DND-41 (cell line): ENCODE results near the gene CEP70.

Experiments used
- ATAC-seq: fragments of 200-7000 bp; cut with Tn5 transposase; 3 replicates; pipeline ENCODE4 v1.9.1; 2021; ENCODE audit warnings: low read depth; ENCODE audit not compliant: insufficient read depth
- DNase-seq: peaks from one replicate; pipeline ENCODE4 v3.0.0-alpha.2; 2020
- H2AFZ ChIP-seq: 2 replicates; pipeline ENCODE4 v1.6.0; 2012; ENCODE audit warnings: low read depth, low read length
- H3K27ac ChIP-seq: 2 replicates; pipeline ENCODE4 v1.5.1; 2012; ENCODE audit warnings: low read length, inconsistent platforms
- H3K27me3 ChIP-seq: fragments of 200-600 bp; sonication (generic); 2 replicates; pipeline ENCODE4 v1.6.0; 2012; ENCODE audit warnings: low read length, mild to moderate bottlenecking, inconsistent platforms; ENCODE audit not compliant: insufficient read depth, poor library complexity
- H3K36me3 ChIP-seq: 2 replicates; pipeline ENCODE4 v1.5.1; 2012; ENCODE audit warnings: low read length, inconsistent platforms; ENCODE audit not compliant: insufficient read depth
- H3K4me1 ChIP-seq: 2 replicates; pipeline ENCODE4 v1.5.1; 2012; ENCODE audit warnings: mild to moderate bottlenecking, low read length; ENCODE audit not compliant: insufficient read depth
- H3K4me2 ChIP-seq: 2 replicates; pipeline ENCODE4 v1.6.0; 2012; ENCODE audit warnings: mild to moderate bottlenecking, moderate library complexity, low read length, inconsistent platforms; ENCODE audit not compliant: insufficient read depth
- H3K4me3 ChIP-seq, 2 experiments: fragments of 200-600 bp in 1 of 2; shearing (Covaris generic) in 1 of 2; 2 replicates each; pipeline ENCODE4 v1.5.1; 2012 to 2016; ENCODE audit warnings: inconsistent platforms in 2 of 2, low read length in 2 of 2, mild to moderate bottlenecking in 2 of 2, low read depth in 1 of 2, moderate library complexity in 1 of 2
- H3K79me2 ChIP-seq: 2 replicates; pipeline ENCODE4 v1.6.0; 2012; ENCODE audit warnings: low read length, inconsistent platforms; ENCODE audit not compliant: insufficient read depth
- H3K9ac ChIP-seq: 2 replicates; pipeline ENCODE4 v1.6.0; 2012; ENCODE audit warnings: low read depth, mild to moderate bottlenecking, inconsistent platforms, low read length, moderate library complexity
- H3K9me3 ChIP-seq: 2 replicates; pipeline ENCODE4 v1.5.1; 2012; ENCODE audit warnings: low read length, moderate library complexity, mild to moderate bottlenecking, inconsistent platforms; ENCODE audit not compliant: insufficient read depth, severe bottlenecking
- H4K20me1 ChIP-seq: 2 replicates; pipeline ENCODE4 v1.6.0; 2012; ENCODE audit warnings: low read length; ENCODE audit not compliant: insufficient read depth
- EZH2 ChIP-seq: IDR thresholded peaks from 3 replicates; pipeline ENCODE4 v1.6.1; 2012; ENCODE audit warnings: borderline replicate concordance, low read depth, mild to moderate bottlenecking, moderate library complexity, low read length, inconsistent platforms; ENCODE audit not compliant: severe bottlenecking
- TF ChIP-seq, protein P1 (sequence below): IDR thresholded peaks from 2 replicates; pipeline ENCODE4 v1.5.1; 2012; ENCODE audit warnings: borderline replicate concordance, low read length, moderate library complexity, mild to moderate bottlenecking; ENCODE audit not compliant: poor library complexity, severe bottlenecking; ENCODE audit errors: extremely low read depth

The CEP70 gene

DNA sequence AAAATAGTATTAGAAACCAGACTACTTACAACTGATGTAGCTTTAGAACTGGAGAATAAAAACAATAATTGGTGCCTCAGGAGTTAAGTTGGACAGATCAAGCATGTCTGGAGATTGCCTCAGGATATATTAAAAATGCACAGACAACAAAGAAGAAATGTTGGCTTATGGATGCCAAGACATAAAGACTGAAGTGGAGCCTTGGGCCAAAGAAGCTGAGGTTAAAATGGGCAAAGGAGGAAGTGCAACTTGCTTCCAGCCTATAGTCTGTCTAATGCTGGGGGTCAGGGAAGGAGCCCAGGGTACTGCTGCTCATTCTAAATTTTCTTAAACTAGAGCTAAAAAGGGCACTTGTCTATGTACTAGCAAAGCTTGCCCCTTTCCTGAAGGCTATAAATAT lies 82.1 kb downstream of the CEP70 start:
- H3K27ac ChIP-seq = no peak overlapping the region
- H3K79me2 ChIP-seq = no peaks in the 10 kb centered on the region
- H3K36me3 ChIP-seq = peaks cover 8% of the 10 kb centered on the region; the same call in 1 of the 2 replicates
- TF ChIP-seq, protein P1, sequence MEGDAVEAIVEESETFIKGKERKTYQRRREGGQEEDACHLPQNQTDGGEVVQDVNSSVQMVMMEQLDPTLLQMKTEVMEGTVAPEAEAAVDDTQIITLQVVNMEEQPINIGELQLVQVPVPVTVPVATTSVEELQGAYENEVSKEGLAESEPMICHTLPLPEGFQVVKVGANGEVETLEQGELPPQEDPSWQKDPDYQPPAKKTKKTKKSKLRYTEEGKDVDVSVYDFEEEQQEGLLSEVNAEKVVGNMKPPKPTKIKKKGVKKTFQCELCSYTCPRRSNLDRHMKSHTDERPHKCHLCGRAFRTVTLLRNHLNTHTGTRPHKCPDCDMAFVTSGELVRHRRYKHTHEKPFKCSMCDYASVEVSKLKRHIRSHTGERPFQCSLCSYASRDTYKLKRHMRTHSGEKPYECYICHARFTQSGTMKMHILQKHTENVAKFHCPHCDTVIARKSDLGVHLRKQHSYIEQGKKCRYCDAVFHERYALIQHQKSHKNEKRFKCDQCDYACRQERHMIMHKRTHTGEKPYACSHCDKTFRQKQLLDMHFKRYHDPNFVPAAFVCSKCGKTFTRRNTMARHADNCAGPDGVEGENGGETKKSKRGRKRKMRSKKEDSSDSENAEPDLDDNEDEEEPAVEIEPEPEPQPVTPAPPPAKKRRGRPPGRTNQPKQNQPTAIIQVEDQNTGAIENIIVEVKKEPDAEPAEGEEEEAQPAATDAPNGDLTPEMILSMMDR = no peak
- no peak for TF ChIP-seq EZH2
- H3K9ac ChIP-seq = no peak overlapping the region
- ATAC-seq = no peak
- H3K27me3 ChIP-seq = no peaks in the 10 kb centered on the region
- no peak for DNase-seq
- no peak overlapping the region for H3K4me2 ChIP-seq
- no peaks in the 10 kb centered on the region for H4K20me1 ChIP-seq
- no peaks in the 10 kb centered on the region for H3K4me1 ChIP-seq
- no peak overlapping the region for H3K4me3 ChIP-seq
- H2AFZ ChIP-seq = no peak overlapping the region
- no peaks in the 10 kb centered on the region for H3K9me3 ChIP-seq

- Histone ChIP-seq H3K27me3 (no peaks in the 10 kb centered on the region), H3K4me2 (no peak overlapping the region), H3K4me1 (no peaks in the 10 kb centered on the region), H3K9me3 (no peaks in the 10 kb centered on the region), H3K27ac (no peak overlapping the region), H3K4me3 (no peak overlapping the region), H3K36me3 (peaks cover 9% of the 10 kb centered on the region; the same call in 1 of the 2 replicates), H4K20me1 (no peaks in the 10 kb centered on the region), H2AFZ (no peak overlapping the region), H3K9ac (no peak overlapping the region), H3K79me2 (no peaks in the 10 kb centered on the region)
- DNase-seq = no peak
- no peak for TF ChIP-seq EZH2
- TF ChIP-seq, protein P1 = no peak
- ATAC-seq = no peak
Observed at GRCh38 chr3:138509586-138509985, 84.5 kb downstream of the CEP70 start.

- Histone ChIP-seq H3K27ac (no peak overlapping the region), H3K79me2 (no peaks in the 10 kb centered on the region), H3K9me3 (no peaks in the 10 kb centered on the region), H3K36me3 (peaks cover 20% of the 10 kb centered on the region; the same call in 1 of the 2 replicates), H3K4me1 (no peaks in the 10 kb centered on the region), H3K4me2 (no peak overlapping the region), H3K9ac (no peak overlapping the region), H4K20me1 (no peaks in the 10 kb centered on the region), H3K4me3 (no peak overlapping the region), H2AFZ (no peak overlapping the region), H3K27me3 (no peaks in the 10 kb centered on the region)
- TF ChIP-seq, protein P1 = no peak
- TF ChIP-seq EZH2 = no peak
- no peak for ATAC-seq
- no peak for DNase-seq
Observed at GRCh38 chr3:138507524-138507923, 86.5 kb downstream of the CEP70 start.

- H4K20me1 ChIP-seq = no peaks in the 10 kb centered on the region
- H3K79me2 ChIP-seq = no peaks in the 10 kb centered on the region
- H2AFZ ChIP-seq = no peak overlapping the region
- no peak for DNase-seq
- H3K4me1 ChIP-seq = no peaks in the 10 kb centered on the region
- no peak overlapping the region for H3K9ac ChIP-seq
- H3K27ac ChIP-seq = no peak overlapping the region
- ATAC-seq = no peak
- no peak for TF ChIP-seq EZH2
- TF ChIP-seq, protein P1 = no peak
- H3K4me3 ChIP-seq = no peak overlapping the region
- H3K36me3 ChIP-seq = peaks cover 20% of the 10 kb centered on the region; the same call in 1 of the 2 replicates
- H3K9me3 ChIP-seq = no peaks in the 10 kb centered on the region
- no peaks in the 10 kb centered on the region for H3K27me3 ChIP-seq
- H3K4me2 ChIP-seq = no peak overlapping the region
Observed at GRCh38 chr3:138498991-138499390, 95.1 kb downstream of the CEP70 start.
